ENCODE data around the gene FGA. TPM values are rescaled to one million over a fixed set of nuclear protein-coding genes. Genes with fewer than 3 reads are reported as not detected.

Gene FGA
- polyA plus RNA-seq, 1 experiment: not detected

GRCh38 chr4:154618708-154619315 lies 28.3 kb upstream of the FGA start:
- no peak for DNase-seq (ENCODE audit: low read depth)
- peak; percentile 73 for TF ChIP-seq CTCF (IDR thresholded peaks at IDR 0.05; ENCODE audit: insufficient read depth, low read depth, low read length)
- peaks cover 4% of the 10 kb centered on the region for H3K27me3 ChIP-seq (ENCODE audit: control insufficient read depth, insufficient read depth, low read length)
- POLR2A ChIA-PET: no interaction called here
- no peak overlapping the region for H3K4me3 ChIP-seq (ENCODE audit: low read depth, low read length)
- CTCF ChIA-PET: interaction anchor here (0.6 to 3.9 kb wide), 14 partner anchors 9 to 116 kb away, joined by 3 to 46 read pairs (median 4); partner anchors contain the start of gene PLRG1
- no peaks in the 10 kb centered on the region for H3K36me3 ChIP-seq (ENCODE audit: control insufficient read depth, insufficient read depth, low read length)

DNA sequence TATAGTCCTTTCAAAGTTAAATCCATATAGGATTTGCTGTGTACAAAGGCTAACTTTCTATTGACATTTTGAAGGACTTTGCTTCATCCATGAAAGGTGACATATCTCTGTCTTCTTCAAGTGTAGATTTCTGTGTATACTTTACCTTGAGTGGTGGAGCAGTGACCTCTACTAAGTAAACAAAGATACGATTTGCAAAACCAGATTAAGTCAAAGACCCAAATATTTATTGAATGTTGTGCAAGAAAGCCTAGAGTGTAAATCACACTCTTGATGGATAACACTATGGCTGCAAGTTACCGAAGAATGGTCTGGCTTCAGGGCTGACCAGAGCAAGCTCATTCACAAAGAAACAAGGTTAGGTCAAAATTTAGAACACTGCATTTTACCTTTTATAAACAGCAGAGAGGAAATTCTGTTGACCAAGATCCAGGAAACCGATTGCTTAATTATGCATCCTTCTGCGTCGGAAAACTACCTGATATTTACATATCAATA lies 27.3 kb upstream of the FGA start:
- ChIA-PET CTCF (interaction anchor here (2.0 to 3.9 kb wide), 4 partner anchors 8 to 66 kb away, joined by 6 to 46 read pairs (median 20); partner anchors contain the start of gene PLRG1), POLR2A (no interaction called here)
- no peak overlapping the region for H3K4me3 ChIP-seq (ENCODE audit: low read depth, low read length)
- no peak for DNase-seq (ENCODE audit: low read depth)
- H3K27me3 ChIP-seq (ENCODE audit: control insufficient read depth, insufficient read depth, low read length): peaks cover 4% of the 10 kb centered on the region
- no peak for TF ChIP-seq CTCF (IDR thresholded peaks at IDR 0.05; ENCODE audit: insufficient read depth, low read depth, low read length)
- H3K36me3 ChIP-seq (ENCODE audit: control insufficient read depth, insufficient read depth, low read length): no peaks in the 10 kb centered on the region

GRCh38 chr4:154616731-154617130 lies 26.2 kb upstream of the FGA start:
- peaks cover 4% of the 10 kb centered on the region for H3K27me3 ChIP-seq (ENCODE audit: control insufficient read depth, insufficient read depth, low read length)
- no peak overlapping the region for H3K4me3 ChIP-seq (ENCODE audit: low read depth, low read length)
- POLR2A ChIA-PET: no interaction called here
- H3K36me3 ChIP-seq (ENCODE audit: control insufficient read depth, insufficient read depth, low read length): no peaks in the 10 kb centered on the region
- no peak for TF ChIP-seq CTCF (IDR thresholded peaks at IDR 0.05; ENCODE audit: insufficient read depth, low read depth, low read length)
- no peak for DNase-seq (ENCODE audit: low read depth)
- CTCF ChIA-PET: interaction anchor here (1.2 kb wide), 1 partner anchor 65 kb away, joined by 4 read pairs; no protein-coding TSS in a partner anchor

DNA sequence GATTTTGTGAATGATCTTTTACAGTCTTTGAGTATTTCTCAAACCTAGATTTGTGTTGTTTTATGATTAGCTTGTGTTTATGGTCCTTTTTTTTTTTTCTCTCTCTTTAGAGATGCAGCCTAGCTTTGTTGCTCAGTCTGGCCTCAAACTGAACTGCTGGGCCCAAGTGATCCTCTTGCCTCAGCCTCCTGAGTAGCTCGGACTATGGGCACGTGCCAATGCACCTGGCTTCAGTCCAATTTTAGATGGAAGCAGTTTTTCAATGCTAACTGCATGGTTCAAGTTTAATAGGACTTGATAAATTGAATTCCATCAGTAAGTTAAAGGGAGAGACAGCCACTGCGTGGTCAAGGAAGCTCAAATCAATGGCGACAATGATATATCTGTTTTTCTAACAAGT lies 25.7 kb upstream of the FGA start:
- ChIA-PET CTCF (interaction anchor here (1.2 kb wide), 1 partner anchor 64 kb away, joined by 4 read pairs; no protein-coding TSS in a partner anchor), POLR2A (no interaction called here)
- no peak for TF ChIP-seq CTCF (IDR thresholded peaks at IDR 0.05; ENCODE audit: insufficient read depth, low read depth, low read length)

DNA sequence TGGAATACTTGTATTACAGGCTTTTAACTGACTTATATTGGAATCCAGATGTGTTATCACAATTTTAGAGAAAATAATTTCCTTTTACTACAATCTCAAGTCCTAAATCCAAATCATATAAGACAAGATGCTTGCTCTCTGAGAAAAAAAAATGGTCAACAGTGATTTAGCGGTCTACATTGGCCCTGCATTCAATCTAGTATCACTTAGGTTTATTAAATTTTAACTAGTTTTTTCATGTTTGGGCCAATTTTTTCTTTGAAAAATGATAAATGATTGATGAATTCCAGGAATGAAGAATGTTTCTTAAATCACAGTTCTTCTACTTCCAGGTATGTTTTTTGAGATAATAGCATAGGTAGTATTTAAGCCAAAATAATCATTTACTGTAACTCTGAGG lies 24.7 kb upstream of the FGA start:
- H3K4me3 ChIP-seq (ENCODE audit: low read depth, low read length): no peak overlapping the region
- POLR2A ChIA-PET: no interaction called here
- CTCF ChIA-PET: interaction anchor here (1.7 kb wide), 1 partner anchor 63 kb away, joined by 5 read pairs; no protein-coding TSS in a partner anchor
- no peak for TF ChIP-seq CTCF (IDR thresholded peaks at IDR 0.05; ENCODE audit: insufficient read depth, low read depth, low read length)
- no peak for DNase-seq (ENCODE audit: low read depth)
- peaks cover 3% of the 10 kb centered on the region for H3K27me3 ChIP-seq (ENCODE audit: control insufficient read depth, insufficient read depth, low read length)
- H3K36me3 ChIP-seq (ENCODE audit: control insufficient read depth, insufficient read depth, low read length): no peaks in the 10 kb centered on the region

More for the DNA sequence above, 25.7 kb upstream of the FGA start:
- no peak for DNase-seq (ENCODE audit: low read depth)
- H3K4me3 ChIP-seq (ENCODE audit: low read depth, low read length): no peak overlapping the region
- no peaks in the 10 kb centered on the region for H3K36me3 ChIP-seq (ENCODE audit: control insufficient read depth, insufficient read depth, low read length)
- peaks cover 4% of the 10 kb centered on the region for H3K27me3 ChIP-seq (ENCODE audit: control insufficient read depth, insufficient read depth, low read length)
